NOMO-1 (cell line): ENCODE results near the gene POMP.

Source experiments
- DNase-seq, 2 experiments: peaks; one replicate each; lab custom pipeline; 2025; ENCODE audit not compliant: unreplicated experiment in 2 of 2; lab: John Stamatoyannopoulos, UW

Gene POMP, protein sequence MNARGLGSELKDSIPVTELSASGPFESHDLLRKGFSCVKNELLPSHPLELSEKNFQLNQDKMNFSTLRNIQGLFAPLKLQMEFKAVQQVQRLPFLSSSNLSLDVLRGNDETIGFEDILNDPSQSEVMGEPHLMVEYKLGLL

DNA sequence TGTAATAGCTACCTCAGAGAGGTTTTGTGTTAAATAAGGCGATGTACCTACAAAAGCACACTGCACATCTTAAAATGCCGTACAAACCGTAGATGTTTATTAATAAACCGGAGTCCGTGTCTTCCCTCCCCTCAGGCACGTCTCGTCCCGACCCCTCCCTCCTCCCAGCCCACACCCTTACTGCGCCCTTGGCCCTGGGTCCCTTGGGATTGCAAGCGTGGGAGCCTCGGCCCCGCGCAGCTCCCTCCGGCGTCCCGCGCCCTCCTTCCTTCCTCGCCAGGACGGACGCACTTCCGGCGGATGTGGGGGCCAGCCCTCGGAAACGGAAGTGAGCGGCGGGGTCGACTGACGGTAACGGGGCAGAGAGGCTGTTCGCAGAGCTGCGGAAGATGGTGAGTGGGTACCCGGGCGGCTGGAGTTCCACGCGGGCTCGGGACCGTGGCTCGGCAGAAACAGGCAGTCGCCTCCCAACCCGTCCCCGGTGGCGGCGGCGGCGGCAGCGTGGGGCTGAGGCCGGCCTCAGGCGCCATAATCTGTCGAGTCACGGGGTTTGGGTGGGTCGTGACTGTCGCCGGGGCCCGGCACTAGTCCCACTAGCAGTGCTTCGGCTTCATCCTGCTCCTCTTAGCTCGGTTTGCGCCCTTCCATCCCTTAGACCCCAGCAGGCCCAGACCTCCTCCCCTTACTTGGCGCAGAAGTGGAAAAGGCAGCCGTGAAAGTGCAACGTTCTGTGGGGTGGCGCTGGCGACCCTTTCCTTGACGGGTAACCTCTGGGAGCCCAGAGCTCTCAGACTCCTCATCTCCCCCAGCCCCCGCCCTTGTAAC, at the start of gene POMP:
Gene POMP (plus strand): TSS at position 335 of the 825 bp plus-strand sequence. CDS start 55 bp downstream, at position 390.
- DNase-seq: peak; percentile 90

DNA sequence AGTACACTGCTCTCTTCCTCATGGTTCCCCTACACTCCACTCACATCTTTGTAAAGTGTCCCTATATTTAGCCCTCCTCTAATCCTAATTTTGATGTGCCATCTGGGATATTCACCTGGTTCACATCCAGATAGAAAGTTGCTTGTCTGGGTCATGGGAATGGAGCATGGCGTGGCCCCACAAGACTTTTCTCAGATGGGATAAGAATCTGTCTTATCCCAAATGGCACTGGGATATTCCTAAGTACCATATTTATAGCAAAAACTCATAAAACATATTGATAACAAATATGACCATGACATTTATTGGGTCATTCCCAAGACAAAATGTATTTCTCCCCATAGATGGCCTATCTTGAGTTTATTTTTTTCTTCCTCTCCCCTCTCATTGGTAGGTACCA, 49.5 kb upstream of the POMP start:
- no peak for DNase-seq

DNA sequence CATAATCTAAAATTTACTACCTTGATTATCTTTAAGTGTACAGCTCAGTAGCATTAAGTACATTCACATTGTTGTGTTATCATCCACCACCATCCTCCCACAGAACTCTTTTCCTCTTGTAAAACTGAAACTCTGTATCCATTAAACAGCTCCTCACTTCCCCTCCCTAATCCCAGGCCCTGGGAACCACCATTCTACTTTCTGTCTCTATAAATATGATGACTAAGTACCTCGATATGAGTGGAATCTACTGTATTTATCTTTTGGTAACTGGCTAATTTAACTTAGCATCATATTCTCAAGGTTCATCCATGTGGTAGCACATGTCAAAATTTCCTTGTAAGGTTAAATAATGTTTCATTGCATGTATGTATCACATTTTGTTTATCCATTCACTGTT, 49.0 kb upstream of the POMP start:
- no peak for DNase-seq

DNA sequence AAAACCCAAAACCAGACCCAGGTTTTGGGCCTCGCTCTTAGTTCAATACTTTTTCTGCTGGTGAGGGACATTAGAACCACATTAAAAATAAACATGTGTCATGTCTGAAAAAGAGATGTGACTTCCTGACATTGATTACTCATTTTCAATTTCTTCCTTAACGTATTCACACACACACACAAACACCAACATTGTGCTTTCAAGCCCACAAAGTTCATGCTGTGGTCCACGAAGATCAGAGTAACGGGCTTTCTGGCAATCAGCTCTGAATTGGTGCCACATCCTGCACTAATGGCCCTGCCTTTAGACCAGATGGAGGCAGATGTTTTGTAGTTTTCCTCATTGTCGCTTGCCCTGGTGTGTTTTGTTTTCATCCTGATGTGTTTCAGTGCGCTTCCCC, 47.9 kb upstream of the POMP start:
- no peak for DNase-seq

DNA sequence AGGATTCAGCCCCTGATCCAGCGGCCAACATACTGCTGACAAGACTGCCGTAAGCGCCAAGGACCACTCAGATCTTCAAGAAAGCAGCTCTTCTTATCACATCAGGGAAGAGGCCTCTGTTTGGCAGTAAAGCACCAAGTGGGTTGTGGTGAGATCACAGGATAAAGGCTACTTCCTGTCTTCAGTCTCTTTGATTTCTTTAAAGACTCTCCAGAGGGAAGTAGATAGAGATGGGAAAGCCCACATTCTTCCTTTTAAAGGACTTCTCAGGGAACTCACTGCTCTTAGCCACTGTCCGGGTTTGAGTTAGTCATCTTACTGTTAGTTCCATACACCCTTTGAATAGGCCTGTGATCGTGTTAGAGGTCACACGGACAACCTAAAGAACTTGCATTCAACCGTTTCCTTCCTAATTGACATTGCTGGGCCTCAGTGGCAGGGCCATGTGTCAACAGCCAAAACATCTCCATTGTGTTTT, 47.2 kb upstream of the POMP start:
- DNase-seq: peak; percentile 19 to 36

DNA sequence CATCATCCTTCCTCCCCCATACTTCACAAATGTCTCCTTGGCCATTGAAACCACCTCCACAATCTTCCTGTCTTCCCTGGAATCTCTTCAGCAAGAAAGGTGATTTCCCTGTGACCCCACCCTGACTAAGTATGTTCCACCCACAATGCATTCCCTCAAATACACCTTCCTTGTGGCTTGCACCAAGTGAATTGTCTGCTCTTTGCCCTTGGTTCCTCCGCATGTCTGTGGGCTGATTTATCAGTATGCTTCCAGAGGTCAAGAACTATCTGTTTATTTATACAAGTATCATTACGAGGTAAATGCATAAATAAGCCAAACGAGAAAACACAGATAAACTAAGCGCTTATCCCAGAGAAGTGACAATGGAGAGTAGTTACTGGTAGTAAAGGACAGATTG, 45.4 kb upstream of the POMP start:
- no peak for DNase-seq

DNA sequence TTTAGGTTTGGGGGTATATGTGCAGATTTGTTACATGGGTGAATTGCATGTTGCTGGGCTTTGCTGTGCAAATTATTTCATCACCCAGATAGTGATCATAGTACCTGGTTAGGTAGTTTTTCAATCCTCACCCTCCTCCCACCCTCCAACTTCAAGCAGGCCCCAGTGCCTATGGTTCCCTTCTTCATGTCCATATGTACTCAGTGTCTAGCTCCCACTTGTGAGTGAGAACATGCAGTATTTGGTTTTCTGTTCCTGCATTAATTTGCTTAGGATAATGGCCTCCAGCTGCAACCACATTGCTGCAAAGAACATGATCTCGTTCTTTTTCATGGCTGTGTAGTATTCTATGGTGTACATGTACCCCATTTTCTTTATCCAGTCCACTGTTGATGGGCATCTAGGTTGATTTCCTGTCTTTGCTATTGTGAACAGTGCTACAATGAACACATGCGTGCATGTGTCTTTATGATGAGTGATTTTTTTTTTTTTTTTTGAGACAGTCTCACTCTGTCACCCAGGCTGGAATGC, 42.9 kb upstream of the POMP start:
- DNase-seq: no peak

DNA sequence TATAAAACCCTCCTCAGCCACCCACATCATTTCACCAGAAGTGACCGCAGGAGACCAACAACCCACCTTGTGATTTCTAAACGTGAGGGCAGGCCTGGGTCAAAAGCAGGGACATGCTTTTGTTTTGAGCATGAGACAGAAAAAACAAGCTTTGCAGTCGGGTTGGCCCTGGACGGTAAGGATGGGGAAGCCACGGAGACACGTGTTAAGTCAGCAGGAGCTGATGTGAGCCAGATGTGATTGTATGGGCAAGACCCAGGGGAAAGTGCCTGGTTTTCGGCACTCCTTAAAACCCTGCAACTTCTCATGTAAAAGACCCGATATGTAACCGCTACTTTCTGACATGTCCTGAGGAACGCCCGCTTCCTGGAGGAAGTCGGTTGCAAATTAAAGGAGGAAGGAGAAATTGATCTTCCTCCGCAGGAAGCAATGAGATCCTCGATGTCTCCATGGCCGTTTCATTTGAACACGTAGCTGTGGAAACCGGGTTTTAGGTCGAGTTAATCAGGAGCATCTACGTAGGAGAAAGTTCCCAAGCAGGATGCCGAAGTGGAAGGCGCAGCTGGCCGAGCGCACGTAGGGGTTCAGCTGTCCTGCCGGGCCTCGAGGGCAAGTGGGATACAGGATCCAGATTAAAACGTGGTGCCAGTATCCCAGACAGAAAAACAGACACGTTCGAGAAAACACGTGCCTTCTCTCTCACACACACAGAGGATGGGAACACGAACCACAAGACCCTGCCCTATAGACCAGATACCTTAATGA, 40.5 kb upstream of the POMP start:
- DNase-seq: no peak

DNA sequence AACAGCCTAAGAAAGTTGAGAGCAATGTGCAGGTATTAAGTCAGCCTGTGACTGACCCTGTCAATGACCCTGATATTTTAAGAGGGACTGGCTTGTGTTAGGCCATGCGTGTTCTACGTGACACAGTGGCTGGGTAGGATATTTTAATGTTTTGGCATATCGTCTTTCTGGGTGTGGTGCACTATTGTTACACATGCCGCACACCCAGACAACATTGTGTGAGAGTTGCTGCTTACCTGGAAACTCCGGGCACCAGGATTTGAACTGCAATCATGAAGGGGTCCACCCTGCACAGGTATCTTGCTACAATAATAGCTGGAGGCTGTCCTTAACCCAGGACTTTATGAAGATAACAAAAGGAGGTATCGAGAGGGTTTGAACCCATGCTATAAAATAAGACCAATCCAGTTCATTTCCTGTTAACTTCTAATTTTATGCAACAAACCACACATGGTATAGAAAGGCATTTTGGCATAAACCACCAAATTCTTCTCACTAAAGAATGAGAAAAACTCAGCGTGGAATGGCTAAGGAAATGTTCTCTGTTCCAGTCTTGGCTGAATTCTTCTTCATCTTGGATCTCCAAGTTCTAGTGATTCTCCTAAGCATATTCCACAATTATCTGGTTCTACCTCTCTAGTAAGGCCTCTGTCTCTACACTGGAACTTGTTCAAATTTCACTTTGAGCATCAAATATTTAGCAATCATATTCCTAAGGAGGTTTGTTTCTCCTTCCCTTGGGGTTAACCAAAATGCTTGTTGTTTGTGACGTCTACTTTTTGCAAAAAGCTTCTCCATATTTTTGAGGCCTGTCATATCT, 38.7 kb upstream of the POMP start:
- no peak for DNase-seq

DNA sequence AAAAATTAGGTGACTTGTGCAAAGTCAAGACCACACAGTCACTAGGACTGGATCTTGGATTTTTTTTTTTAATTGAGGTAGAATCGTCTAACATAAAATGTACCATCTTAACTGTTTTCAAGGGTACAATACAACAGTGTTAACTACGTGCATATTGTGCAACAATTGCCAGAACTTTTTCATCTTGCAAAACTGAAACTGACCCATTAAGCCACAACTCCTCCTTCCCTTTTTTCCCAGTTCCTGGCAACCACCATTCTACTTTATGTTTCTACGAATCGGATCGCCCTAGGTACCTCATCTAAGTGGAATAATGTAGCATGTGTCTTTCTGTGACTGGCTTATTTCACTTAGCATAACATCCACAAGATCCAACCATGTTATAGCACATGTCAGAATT, 37.5 kb upstream of the POMP start:
- DNase-seq: peak; percentile 75 to 83

DNA sequence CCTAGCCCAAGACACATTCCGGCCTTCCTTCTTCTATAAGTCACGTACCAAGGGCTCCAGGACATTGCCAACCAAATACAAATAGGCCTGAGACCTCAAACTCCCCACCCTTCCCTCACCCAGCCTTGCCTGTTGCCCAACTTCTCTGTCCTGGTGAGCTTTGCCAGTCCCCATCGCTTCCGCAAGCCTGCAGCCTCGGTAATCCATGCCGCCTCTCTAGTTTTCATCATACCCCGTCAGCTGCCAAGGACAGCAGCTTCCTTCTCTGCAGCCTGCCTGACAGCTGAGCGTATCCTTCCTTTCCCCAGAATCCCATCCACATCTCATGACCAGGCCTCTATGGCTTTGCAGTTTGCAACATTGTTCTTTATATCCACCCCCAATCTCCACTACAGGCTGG, 36.6 kb upstream of the POMP start:
- DNase-seq: peak; percentile 83 to 87

DNA sequence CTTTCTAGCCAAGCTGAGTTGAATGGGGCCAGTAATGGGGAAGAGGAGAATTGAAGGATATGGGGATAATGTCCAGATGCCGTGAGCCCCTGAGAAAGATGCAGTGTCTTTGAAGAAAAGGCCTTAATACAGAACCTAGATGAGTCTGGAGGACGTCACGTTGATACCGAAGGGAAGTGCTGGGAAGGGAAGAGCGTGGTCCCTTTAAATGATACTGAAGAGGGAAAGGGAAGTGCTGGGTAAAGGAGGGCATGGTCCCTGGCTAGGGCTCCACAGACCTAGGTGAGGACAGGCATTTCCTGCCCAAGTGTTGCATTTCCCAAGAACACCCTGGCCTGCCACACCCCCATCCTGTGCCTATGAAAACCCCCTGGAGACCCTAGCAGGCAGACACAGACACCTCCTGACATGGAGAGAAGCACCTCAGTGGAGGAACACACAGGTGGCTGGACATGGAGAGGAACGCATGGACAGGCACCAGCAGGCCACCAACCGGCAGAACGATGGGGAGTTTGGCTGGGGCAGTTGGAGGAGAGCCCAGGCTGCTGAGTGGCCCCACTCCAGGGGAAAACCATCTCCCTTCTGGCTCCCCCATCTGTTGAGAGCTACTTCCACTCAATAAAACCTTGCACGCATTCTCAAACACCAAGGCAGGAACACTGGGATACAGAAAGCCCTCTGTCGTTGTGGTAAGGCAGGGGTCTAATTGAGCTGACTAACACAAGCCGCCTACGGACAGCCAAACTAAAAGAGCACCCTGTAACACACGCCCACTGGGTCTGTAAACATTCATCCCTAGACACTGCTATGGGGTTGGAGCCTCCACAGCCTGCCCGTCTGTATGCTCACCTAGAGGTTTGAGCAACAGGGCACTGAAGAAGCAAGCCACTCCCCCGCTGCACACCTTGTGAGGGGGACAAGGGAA, 34.9 kb upstream of the POMP start:
- peak in 1 of 2 experiments; percentile 30 for DNase-seq

DNA sequence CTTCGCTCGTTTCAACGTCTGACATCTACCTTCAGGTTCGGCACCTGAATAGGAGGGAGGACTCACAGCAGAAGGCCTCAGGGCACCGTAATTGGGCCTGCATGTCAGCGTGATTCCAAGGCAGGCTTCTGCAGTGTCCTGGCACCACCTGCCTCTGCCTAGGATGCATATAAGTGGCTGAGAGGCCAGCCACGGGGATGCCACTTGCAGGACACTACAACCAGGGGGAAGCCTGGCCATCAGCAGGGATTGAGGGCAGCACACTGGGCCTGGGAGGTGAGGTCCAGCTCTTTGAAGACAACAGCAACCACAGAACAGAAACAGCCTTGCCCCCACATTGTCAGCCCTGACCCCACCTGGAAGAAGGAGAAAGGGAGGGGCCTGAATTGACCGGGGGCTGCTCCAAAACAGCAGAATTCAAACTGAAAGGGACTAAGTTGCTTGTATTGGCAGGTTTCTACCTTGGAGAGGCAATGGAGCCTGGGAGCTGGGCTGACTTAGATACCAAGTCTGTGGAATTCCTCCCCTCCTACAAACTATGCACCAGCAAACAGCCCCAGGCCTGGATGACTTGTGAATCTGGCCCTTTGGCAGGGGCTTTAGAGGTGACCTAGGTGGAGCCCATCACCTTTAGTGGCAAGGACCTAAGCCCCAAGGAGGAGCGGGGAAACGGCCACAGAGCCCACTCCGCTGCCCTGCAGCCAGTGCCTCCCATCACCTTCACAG, 34.1 kb upstream of the POMP start:
- no peak for DNase-seq

DNA sequence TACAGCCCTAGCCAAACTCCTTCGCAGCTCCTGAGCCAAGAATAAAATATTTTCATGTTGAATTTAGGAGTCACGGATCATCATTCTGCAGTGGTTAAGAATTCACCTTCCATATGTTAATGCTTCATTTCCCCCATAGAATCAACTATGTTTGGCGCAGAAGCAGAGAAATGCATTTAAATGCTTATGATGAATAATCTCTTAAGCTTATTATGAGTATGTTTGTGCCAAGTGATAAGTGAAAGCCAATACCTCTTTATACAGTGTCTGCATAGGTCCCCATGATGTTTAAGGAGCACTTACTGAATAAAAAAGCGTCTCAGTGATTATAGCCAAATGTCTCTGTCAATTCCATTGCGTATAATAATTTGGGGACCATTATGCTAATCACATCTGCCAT, 32.7 kb upstream of the POMP start:
- no peak for DNase-seq

DNA sequence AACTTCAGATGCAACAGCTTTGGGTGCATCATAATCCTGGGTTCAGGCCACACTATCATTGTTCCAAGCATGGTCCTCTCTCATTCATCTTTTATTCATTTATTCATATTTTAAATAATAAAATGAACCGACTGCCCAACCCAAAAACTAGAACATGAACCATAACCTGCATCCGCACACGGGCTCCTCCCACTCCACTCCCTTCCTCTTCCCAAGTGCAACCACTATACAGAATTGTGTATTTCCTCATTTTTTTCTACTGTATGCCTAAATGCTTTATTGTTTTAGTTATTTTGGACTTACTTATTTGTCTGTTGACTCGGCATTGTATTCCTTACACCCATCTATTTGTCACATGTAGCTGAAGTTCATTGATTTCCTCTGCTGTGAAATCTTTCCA, 30.7 kb upstream of the POMP start:
- peak; percentile 46 to 56 for DNase-seq

DNA sequence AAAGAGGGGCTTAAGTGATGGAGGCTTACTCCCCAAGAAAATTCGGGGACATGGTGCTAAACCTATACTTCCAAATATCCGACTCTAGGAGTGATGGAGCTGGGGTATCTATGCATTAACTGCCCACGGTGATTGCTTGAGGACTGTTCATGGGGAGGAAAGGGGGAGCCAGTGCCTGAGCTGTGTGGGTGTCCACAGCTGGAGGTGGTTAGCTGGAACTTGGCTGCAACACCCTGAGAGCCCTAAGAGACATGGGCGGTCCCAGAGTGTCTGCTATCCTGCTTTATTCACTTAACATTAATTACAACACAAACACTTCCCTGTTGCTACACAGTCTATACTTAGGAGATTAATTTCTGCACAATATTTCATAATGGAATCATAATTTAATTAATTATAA, 28.1 kb upstream of the POMP start:
- no peak for DNase-seq

DNA sequence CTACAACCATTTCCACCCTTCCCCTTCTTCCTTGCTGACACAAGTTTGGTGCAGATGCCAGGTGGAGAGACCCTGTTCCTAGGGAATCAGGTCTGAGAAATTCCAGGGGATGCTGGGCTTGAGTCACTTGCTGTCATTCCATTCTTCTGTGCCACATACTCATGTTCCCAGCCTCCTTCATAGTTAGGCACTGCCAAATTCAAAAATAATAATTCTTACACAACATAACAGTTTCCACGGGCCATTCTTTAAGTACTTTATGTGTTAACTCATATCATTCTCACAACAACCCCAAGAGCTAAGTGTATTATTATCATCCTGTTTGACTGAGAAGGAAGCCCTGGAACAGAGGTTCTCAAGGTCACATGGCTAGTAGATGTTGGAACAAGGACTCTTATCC, 27.1 kb upstream of the POMP start:
- no peak for DNase-seq

DNA sequence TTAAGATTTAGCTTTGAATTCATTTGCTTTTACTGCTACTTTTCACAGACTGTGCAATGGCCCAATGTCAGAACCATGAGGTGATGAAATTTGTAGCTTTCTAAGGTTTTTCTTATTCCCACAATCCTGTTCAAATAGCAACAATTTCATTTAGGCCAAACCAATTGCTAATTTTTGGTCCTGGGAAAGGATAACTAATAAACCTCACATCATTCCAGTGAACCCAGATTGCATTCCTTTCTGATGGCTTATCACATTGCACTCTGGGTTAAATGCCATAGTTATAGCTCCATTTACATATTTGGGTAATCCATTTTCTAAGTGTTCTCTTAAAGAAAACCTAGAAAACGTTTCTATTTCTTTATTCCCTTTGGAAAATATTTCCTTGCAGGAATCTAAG, 22.9 kb upstream of the POMP start:
- DNase-seq: no peak
